ENCODE results near the gene DAND5. TPM values are rescaled to one million over a fixed set of nuclear protein-coding genes. Genes with fewer than 3 reads are reported as not detected.

DAND5 gene
- total RNA-seq, 1 experiment from 2014 or later, result 0.21 TPM

DNA sequence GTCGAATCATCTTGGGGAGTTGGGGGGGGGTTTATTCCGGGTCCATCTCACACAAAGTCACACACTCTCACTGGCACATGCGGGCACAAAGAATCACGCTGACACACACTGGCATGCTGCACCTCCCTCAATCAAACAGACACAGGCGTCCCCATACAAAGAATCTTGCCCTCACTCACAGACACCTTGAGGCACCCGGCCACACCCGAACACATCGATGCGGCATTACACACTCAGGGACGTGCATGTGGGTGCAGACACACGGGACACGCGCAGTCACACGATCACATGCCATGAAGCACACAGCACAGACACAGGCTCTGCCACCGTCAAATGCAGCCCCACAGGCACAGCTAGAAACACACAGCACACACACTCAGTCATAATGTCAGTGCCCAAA, 33.7 kb downstream of the DAND5 start:
- no peaks in the 10 kb centered on the region for H3K9me3 Mint-ChIP-seq (ENCODE audit: low read depth, unreplicated experiment)
- DNase-seq, result no peak
- TF ChIP-seq, protein P1, sequence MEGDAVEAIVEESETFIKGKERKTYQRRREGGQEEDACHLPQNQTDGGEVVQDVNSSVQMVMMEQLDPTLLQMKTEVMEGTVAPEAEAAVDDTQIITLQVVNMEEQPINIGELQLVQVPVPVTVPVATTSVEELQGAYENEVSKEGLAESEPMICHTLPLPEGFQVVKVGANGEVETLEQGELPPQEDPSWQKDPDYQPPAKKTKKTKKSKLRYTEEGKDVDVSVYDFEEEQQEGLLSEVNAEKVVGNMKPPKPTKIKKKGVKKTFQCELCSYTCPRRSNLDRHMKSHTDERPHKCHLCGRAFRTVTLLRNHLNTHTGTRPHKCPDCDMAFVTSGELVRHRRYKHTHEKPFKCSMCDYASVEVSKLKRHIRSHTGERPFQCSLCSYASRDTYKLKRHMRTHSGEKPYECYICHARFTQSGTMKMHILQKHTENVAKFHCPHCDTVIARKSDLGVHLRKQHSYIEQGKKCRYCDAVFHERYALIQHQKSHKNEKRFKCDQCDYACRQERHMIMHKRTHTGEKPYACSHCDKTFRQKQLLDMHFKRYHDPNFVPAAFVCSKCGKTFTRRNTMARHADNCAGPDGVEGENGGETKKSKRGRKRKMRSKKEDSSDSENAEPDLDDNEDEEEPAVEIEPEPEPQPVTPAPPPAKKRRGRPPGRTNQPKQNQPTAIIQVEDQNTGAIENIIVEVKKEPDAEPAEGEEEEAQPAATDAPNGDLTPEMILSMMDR (IDR thresholded peaks at IDR 0.05; ENCODE audit: unreplicated experiment), result no peak
- H3K27ac Mint-ChIP-seq (ENCODE audit: unreplicated experiment), result no peak overlapping the region
- H3K27me3 Mint-ChIP-seq (ENCODE audit: unreplicated experiment), result no peaks in the 10 kb centered on the region
- CTCF ChIA-PET, result interaction anchor here (0.6 kb wide), 2 partner anchors 28 to 553 kb away, joined by 4 to 9 read pairs; no protein-coding TSS in a partner anchor
- no peak overlapping the region for H3K4me3 Mint-ChIP-seq (ENCODE audit: low read depth, unreplicated experiment)
- H3K36me3 Mint-ChIP-seq (ENCODE audit: insufficient read depth, unreplicated experiment), result no peaks in the 10 kb centered on the region
- no TSS peak for BruUV-seq (replicated peaks)
- no peaks in the 10 kb centered on the region for H3K4me1 Mint-ChIP-seq (ENCODE audit: low read depth, unreplicated experiment)
- intact Hi-C loops (cut with micrococcal nuclease; ENCODE audit: unreplicated experiment), result no loop called here

DNA sequence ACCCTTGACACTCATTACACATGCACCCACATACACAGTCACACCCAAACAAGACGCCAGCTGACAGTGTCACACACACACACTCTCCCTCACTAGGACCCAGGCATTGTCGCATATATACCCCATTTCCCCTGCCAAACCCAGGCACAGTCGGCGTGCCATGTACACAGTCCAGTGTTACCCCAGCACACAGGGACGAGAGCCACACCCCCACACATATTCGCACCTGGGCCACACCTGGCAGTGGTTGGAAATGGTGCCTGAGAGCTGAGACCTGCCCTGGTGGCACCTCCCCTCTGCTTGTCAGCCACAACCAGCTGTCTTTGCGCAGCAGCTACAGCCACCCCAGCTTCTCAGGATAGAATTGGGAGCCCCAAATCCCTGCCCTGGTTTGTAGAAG, 34.9 kb downstream of the DAND5 start:
- DNase-seq, result no peak
- Mint-ChIP-seq H3K9me3 (ENCODE audit: low read depth, unreplicated experiment) (no peaks in the 10 kb centered on the region), H3K27me3 (ENCODE audit: unreplicated experiment) (no peaks in the 10 kb centered on the region), H3K4me3 (ENCODE audit: low read depth, unreplicated experiment) (no peak overlapping the region), H3K4me1 (ENCODE audit: low read depth, unreplicated experiment) (no peaks in the 10 kb centered on the region), H3K27ac (ENCODE audit: unreplicated experiment) (no peak overlapping the region), H3K36me3 (ENCODE audit: insufficient read depth, unreplicated experiment) (no peaks in the 10 kb centered on the region)
- BruUV-seq (replicated peaks), result no TSS peak
- intact Hi-C loops (cut with micrococcal nuclease; ENCODE audit: unreplicated experiment), result no loop called here
- CTCF ChIA-PET, result interaction anchor here (0.6 kb wide), 1 partner anchor 58 kb away, joined by 5 read pairs; no protein-coding TSS in a partner anchor
- TF ChIP-seq, protein P1 (IDR thresholded peaks at IDR 0.05; ENCODE audit: unreplicated experiment), result no peak

DNA sequence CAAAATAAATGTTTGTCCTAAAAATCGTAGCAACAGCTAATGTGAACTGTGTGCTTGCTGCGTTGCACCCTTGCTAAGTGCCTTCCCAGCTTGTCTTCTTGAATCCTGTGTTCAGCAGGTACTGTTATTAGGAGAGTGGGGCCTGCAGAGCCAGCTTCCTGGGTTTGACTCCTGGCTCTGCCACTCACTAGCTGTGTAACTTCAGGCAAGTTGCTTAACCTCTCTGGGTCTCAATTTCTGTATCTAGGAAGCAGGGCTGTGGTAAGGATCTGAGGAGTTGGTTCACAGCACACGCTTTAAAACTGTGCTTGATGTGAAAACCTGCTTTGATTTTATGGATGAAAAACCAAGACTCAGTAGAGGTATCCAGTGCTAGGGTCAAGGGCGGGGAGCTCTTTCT, 35.9 kb downstream of the DAND5 start:
- TF ChIP-seq, protein P1 (IDR thresholded peaks at IDR 0.05; ENCODE audit: unreplicated experiment), result no peak
- Mint-ChIP-seq H3K36me3 (ENCODE audit: insufficient read depth, unreplicated experiment) (no peaks in the 10 kb centered on the region), H3K27me3 (ENCODE audit: unreplicated experiment) (no peaks in the 10 kb centered on the region), H3K4me1 (ENCODE audit: low read depth, unreplicated experiment) (no peaks in the 10 kb centered on the region), H3K4me3 (ENCODE audit: low read depth, unreplicated experiment) (no peak overlapping the region), H3K9me3 (ENCODE audit: low read depth, unreplicated experiment) (no peaks in the 10 kb centered on the region), H3K27ac (ENCODE audit: unreplicated experiment) (no peak overlapping the region)
- intact Hi-C loops (cut with micrococcal nuclease; ENCODE audit: unreplicated experiment), result no loop called here
- BruUV-seq (replicated peaks), result no TSS peak
- CTCF ChIA-PET, result interaction anchor here (1.1 kb wide), 1 partner anchor 8 kb away, joined by 3 read pairs; no protein-coding TSS in a partner anchor
- DNase-seq, result no peak

DNA sequence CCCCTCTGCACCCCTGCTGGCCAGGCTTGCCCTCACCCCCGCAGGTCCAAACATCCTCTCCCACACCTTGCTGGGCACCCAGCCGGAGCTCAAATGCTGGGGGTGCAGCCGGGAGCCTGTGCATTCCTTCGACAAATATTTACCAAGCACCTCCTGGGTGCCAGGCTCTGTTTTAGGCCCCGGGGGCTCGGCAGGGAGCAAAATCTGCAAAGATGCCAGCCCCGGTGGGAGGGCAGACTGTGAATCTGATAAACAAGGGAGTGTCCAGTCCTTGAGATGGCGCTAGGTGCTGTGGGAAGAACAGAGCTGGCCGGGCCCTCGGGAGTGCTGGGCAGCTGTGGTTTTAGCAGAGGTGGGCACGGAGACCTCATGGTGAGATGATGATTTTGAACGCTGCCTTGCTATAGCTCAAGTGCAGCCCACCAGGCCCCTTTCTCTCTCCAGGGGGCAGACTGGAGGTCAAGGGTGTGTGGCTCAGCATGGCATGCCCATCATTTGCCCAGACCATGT, 36.5 kb downstream of the DAND5 start:
- Mint-ChIP-seq H3K4me1 (ENCODE audit: low read depth, unreplicated experiment) (no peaks in the 10 kb centered on the region), H3K27me3 (ENCODE audit: unreplicated experiment) (no peaks in the 10 kb centered on the region), H3K9me3 (ENCODE audit: low read depth, unreplicated experiment) (no peaks in the 10 kb centered on the region), H3K27ac (ENCODE audit: unreplicated experiment) (no peak overlapping the region), H3K36me3 (ENCODE audit: insufficient read depth, unreplicated experiment) (no peaks in the 10 kb centered on the region), H3K4me3 (ENCODE audit: low read depth, unreplicated experiment) (no peak overlapping the region)
- intact Hi-C loops (cut with micrococcal nuclease; ENCODE audit: unreplicated experiment), result no loop called here
- no peak for DNase-seq
- CTCF ChIA-PET, result interaction anchor here (0.8 kb wide), 1 partner anchor 88 kb away, joined by 3 read pairs; no protein-coding TSS in a partner anchor
- BruUV-seq (replicated peaks), result no TSS peak
- TF ChIP-seq, protein P1 (IDR thresholded peaks at IDR 0.05; ENCODE audit: unreplicated experiment), result no peak

Data from Calu3 (cell line).